NCI-H1105 treated with DMSO at 0.1 percent for 48 hours (cell line): ENCODE results near the gene ASIC2.

Experiments
- DNase-seq: peaks from one replicate; lab custom pipeline; 2025; lab: John Stamatoyannopoulos, UW

ASIC2 gene

DNA sequence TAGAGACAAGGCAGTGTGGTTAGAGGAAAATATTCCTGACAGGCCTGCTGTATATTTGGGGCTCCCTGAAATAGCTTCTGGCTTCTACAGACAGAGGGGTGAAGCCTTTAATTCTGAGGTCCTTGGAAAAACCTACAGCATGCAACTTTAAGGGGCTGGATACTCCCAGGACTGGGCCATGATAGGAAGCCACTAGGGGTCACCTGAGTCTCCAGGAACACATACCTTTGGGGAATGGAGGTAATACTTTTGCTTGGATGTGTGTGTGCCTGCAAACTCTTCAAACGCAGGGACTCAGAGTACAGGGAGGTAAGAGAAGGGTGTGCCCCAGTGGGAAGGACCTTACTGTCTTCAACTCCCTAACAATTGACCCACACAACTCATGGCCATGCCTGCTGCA is 4.1 kb downstream of the ASIC2 start:
- no peak for DNase-seq

DNA sequence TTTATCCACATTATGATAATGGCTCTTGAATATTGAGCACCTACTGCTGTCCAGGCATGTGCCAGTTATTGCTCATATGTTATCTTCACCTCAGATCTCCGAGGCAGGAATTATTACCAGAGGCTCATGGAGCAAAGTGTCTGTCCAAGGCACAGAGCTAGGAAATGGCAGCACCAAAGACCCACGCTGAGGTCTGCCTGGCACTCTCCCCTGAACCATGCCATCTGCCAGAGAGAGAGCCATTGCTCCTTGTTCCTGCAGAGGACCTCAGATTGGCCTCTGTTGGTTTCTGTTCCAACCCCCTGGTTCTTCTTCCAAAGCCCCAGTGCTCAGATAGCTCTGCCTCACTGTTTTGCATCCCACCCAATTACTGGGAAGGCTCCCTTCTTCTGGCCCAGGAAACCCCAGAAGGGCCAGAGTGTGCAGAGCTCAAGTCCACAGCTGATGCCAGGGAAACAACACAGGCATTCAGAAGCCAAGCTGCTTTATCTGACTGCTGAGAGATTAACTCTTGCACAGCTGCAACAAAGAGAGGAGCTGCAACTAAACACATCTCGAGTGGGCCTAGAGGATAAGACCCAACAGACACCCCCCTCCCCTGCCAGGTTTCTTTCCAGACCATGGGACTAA is 5.9 kb downstream of the ASIC2 start:
- DNase-seq, result no peak

DNA sequence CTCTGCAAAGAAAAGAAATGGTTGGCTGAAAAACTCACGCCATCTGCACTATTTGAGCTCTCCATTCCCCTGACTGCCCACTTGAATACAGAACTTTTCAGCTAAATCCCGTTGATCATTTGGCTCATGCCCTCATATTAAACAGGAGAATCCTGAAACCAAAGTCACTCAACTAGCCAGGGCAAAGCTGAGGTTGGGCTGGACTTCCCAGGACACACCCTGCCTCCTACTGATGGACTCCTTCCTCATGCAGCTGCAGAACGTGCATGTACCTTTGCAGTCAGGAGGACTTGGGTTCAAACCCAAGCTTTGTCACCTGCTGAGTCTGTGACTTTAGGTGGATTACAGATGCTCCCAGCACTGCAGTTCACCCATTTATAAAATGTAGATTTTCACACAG is 7.7 kb downstream of the ASIC2 start:
- DNase-seq, result no peak

DNA sequence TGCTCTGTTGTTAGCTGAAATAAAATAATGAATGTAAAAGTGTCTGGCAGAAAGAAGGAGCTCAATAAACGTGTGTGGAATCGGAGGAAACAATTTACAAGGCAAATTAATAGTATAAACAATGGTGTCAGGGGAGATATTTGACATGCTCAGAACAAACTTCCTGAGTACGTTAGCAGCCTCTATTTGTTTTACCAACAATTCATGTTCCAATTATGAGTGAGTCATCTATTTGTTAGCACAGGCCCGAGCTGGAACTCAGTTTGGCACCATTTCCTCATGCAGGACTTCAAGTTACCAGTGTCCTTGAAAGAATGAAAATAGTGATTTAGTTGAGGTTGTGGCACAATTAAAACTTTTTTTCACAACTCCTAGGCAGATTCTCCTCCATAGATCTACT is 9.1 kb downstream of the ASIC2 start:
- DNase-seq, result peak; percentile 1

DNA sequence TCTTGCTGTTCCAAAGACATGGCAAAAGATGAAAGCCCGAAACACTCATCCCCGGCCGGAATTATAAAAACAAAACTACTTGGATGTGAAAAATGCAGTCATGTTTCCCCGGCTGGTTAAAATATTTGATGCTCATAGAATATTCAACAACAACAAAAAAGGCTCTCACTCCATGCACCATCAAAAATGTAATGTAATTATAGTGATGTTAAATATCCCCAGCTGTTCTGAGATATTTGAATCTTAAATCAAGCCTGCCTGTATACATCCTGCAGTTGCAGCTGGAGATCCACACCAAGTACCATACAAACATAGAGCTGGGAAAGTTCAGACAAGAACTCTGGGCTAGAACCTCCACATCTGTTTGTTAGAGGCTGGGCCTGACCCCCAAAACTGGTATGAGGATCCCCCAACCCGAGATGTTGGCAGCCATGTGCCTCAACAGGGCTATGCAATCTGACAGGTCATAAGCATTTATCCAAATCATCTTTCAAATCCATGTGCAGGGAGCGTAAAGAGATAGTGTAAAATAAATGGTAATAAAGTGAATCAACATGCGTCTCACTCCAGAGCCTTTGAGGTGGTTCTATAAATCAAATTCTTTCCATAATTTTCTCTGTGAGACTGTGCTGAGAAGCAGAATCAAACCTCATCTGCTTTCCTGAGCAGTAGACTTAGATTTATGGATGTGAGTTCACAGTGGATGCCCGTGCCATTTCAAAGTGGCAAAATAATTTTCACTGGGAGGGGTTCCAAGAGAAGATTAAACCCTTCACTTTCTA is 12.7 kb downstream of the ASIC2 start:
- DNase-seq, result no peak

DNA sequence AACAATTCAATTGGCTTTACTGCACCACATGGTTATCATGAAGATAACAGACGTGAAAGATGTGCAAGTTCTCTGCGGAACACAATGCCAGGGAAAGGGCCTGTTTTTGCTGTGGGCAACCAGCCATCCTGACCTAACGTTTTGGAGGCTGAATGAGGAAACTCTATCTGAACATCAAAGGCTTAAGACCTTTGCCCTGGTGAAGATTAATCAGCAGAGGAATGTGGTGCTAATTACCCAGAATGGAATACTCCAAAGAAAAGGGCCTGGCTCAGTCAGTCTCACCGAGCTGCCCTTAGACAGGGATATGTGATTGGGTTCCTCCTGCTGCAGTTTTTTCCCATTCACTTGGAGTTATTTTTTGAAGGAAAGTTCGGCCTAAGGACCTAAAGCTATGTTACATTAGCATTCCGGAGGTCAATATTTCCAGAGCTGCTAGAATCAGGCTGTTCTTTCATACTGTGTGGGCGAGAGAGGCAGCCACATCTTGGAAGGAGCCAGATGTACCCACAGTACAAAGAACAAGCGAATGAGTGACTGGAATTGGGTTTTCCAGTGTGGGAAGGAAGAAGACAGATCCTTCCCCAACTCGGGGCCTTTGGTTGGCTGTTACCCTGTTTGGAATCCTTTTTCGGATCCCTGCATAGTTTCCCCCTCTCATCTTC is 15.5 kb downstream of the ASIC2 start:
- no peak for DNase-seq

DNA sequence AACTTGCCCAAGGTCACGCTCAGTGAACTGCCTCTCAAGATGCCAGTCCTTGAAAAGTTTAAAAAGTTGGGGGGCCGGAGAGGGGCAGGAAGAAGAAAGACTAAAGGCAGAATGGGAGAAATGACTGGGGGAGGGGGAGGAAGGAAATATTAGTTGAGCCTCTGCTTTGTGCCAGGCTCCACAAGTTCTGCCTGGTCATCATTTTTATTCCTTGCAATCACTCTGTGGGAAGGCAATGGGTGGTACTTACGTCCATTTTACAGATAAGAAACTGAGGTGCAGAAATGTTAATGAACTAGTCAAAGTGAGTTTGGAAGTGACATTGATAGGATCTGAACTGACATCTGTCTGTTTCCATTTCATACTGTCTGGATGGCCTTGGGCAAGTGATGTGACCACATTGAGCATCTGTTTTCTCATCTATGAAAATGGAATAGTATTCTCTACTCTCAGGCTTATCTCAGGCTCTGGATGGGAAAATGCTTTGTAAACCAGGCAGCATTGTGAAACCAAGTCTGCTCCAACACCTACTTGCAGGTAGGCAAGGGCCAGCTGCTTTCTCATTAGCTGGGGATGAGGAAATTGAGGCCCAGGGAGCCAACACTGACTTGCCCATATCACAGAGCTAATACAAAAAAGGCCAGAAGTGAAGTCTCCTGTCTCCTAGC is 19.2 kb downstream of the ASIC2 start:
- DNase-seq, result no peak

DNA sequence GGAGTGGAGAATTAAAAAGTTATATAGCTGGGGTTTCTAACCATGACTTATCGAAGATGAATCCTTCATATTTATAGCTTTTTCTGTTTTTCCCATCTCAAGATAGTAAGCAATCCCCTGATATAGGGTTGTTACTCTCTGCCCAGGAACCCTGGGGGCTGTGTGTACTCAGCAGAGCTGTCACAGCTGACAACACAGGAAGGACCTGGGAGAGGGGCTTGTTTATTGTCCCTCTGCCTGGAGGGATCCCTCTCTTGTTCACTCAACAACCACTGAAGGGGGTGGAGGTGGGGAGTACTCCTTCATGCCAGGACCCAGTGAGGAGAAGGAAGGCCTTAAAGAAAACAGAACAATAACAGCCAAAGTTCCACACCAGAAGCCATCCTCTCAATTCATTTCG is 19.8 kb downstream of the ASIC2 start:
- no peak for DNase-seq

DNA sequence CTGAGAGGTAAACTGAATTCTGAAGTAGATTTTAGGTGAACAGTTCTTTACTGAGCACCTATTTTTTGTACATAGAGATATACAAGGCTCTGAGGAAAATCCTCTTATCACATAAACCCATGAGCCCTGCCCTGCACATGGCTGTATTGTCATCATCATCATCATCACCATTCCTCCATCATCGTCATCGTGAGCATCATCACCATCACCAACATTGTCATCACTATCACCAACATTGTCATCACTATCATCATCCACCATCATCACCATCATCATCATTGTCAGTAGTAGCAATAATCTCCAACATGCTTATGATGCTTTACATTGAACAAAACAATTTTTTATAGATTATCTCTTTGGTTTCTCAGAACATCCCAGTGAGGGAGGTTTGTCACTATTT is 20.7 kb downstream of the ASIC2 start:
- DNase-seq, result no peak

DNA sequence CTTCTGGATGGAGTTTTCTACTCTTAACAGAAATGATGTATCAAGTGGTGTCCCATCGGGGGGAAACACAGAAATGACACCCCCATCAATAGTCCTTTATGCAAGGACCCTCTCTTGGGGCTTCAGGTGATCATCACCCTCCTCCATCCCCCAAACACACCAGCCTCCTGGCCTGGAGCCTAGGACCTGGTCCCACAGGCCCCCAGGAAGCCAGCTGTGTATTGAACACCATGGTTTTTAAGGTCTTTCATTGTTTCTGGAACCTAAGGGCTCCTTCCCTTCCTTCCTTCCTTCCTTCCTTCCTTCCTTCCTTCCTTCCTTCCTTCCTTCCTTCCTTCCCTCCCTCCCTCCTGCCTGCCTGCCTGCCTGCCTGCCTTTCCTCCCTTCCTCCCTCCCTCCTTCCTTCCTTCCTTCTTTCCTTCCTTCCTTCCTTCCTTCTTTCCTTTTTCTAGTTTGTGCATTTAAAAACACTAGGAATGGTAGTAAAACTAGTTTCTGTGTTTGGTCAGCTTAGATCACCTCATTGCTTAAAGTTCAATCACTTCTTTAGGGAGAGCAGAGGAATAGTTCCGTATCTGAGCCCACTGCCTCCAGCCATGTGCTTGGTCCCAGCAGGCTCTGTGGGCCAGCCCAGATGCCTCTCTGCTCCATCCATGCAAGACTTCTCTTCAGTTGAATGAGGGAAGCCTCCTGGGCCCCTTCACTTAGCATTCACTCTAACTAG is 23.6 kb downstream of the ASIC2 start:
- no peak for DNase-seq

DNA sequence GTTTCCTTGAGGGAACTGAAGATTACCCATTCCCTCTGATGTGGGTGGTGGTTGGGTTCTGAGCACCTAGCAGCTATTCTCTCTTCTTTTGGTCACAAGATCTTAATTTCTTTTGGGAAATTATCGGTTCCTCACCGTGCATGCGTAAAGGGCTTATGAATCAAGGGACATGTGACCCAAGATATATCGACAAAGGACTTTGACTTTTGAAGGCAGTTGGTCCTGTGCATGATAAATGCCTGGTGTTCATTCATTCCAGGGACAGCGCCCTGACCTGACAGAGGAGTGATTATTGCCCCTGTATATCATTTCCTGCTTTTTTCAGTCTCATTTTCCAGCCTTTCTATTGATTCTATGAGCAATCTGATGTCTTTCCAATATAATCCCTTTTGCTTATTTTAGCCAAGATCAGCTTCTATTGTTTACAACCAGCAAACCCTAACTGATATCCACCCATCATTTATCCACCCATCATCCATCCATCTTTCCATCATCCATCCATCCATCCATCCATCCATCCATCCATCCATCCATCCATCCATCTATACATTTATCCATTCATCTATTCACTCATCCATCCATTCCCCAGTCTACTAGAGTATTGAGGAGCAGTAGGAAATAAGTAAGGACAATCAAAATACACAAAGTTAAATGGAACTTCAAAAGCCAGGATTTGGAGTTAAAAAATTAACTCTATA is 25.1 kb downstream of the ASIC2 start:
- DNase-seq, result no peak

DNA sequence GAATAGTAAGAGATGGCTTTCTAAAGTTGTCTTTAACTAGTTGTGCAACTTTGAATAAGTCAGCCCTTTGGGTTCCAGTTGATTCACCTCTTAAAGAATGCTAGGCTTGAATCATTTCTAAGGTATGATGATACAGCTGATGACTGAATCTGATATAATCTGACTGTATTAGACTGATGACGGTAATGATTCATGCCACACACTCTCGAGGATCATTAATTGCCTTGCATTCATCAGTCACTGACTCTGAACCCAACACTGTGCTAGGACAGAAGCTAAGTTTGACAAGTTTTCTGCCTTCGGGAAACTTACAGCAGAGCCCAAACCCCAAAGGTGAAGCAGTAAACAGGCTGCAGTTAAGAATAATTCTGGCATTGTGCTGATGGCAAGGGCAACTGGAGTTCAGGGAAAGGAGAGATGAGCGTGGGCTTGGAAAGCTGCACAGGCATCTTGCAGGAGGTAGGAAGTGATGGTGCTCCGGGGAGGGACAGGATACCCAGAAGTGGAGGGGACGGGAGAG is 25.8 kb downstream of the ASIC2 start:
- no peak for DNase-seq

DNA sequence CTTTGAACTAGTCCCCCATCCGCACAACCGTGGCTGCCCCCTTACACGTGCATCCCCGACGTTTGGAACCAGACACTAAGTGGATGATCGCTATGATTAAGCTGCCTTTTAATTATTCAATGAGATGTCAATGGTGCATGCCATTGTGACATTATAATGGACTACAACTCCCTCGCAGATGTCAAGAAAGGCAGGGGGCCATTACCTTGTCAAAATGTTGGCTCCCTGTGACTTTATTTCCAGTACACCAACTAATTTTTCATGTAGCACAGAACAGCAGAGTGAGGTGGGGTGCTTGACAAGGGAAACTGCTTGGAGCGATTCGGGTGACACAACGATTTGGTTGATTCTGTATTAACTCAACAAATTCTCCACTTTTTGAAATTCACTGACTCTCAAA is 26.5 kb downstream of the ASIC2 start:
- DNase-seq, result no peak

DNA sequence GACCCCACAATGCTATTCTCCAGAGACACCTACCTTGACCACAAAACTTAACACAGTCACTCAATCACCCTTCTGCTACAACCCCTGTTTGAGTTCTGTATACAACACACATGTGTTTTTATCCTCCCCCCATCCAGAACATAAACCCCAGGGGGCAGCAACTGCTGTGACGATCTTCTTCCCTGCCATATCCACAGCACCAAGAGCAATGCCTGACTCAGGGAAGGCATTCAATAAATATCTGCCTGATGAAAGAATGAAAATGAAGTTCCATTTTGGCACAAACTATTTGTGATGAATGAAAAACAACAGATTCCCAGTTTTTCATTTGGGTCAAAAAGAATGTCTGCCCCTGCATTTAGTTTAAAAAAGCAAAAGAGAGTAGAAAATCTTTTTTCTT is 27.0 kb downstream of the ASIC2 start:
- DNase-seq, result no peak

DNA sequence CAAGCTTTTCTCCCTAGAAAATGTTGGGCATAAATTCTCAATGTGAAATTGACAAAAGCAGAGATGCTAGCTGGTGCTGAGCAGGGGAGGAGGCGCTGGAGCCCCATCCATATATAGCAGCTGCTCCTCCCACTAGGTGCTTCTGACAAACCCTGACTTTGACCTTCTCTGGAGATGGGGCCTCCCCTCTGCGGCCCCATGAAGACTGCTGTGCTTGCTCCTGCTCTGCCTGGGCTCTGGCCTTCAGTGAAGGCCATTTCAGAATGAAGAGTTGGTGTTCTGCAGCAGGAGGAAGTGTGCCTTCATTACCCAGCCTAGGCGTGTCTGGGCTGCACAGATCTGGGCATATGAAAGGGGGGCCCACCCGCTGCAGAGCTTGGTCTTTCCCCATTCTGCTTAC is 29.7 kb downstream of the ASIC2 start:
- no peak for DNase-seq

DNA sequence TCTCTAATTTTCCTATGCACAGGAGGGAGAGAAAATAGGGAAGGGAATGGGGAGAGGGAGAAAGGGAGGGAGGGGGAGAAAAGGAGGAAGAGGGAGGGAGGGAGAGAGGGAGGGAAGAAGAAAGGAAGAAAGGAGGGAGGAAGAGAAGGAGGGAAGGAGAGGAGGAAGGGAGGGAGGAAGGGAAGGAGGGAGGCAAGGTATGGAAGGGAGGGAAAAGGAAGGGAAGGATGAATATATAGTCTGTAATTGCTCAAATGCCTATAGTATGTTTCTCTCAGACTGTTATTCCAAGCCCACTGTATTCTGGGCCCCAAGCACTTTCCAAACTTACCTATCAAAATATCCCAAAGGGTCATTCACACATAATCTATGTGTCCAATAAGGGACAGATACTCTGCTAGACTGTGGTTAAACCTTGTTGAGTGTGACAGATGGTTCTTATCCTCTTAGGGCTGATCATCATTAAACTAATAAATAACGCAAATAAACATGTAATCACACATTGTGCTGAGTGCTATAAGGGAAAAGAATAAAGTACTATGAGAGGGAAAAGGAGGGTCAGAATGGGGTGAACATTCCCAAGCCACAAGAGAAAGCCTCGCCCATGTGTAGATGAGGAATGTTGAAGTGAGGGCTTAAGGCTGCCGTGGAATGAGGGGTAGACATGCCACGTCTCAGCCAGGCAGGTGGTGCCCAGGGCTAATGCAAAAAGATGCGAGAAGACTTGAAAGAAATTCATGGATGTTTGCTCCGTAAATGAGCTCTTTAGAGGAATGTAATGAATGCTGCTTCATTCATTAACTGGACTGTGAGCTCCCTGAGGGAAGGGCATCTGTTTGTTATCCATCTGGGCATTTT is 30.6 kb downstream of the ASIC2 start:
- no peak for DNase-seq

DNA sequence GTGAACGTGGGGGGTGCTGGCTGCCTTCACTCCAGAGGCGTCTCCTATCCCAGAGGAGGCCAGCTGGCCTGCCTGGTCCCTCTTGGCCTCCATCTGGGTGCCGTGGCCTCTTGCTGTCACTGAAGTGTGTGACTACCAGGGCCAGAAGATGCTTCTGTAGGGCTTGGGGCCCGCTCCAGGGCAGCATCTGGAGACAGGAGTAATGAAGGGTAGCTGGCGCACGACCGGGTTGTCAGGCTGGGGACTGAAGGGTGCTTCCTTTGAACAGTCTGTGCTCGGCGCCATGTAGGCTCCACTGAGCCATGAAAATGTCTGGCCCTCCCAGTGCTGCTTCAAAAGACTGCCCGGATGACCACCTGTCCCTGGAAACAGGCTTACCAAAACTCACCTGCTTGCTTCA is 31.3 kb downstream of the ASIC2 start:
- DNase-seq, result no peak

DNA sequence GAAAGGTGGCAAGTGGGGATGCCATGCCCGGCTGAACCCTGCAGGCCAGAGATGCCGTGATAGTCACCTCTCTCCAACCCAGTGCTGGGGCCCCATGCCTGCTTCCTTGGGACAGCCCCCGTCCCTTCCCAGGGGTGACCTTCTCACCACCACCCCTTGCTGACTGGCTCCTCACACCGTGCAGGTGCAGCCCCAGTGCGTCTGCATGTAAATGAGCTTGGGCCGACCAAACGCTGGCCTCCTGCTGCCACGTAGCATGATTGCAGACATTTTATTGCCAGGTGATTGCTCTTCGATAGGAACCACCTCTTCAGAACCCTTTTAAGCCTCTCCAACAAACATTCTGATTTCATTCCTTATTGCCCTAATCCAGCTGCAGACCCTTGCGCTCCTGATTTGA is 32.5 kb downstream of the ASIC2 start:
- no peak for DNase-seq

DNA sequence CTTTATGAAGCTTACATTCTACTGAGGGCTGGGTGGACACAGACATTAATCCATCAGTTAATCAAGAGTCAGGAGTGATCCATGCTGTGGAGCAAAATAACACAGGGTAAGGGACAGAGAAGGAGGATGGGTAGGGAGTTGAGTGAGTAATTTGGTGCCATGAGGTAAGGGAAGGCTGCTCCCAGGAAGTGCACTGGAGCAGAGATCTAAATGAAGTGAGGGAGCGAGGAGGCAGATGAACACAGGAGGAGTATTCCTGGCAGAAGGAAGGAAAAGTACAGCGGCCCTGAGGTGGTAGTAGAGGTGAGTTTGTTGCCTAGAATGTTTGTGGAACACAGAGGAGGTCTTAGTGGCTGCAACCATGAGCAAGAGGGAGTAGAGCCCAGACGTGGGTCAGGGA is 34.8 kb downstream of the ASIC2 start:
- DNase-seq, result no peak

DNA sequence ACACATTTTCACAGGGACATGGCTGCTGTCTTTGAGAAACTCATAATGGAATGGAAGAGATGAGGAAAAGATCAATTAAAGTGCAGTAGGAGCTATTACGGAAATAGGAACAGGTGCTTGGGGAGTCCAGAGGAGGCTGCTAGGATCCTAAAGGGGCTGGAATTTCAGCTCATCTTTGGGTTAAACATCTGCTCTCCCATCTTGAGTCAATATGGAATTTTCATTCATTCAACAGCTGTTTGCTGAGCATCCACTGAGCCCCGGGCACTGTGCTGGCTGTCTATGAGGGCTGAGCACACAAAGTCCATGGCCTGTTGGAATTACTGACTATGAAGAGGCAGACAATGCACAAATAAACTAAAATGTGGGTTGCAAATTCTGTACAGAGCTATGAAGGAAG is 47.9 kb downstream of the ASIC2 start:
- DNase-seq, result no peak
